ENCODE results near the gene ZNF816.
"Not testable (repeated sequence)": the region's sequence is repeated elsewhere in the genome, so short reads cannot be mapped to it uniquely, and the experiment has no call there.

ZNF816 gene

DNA sequence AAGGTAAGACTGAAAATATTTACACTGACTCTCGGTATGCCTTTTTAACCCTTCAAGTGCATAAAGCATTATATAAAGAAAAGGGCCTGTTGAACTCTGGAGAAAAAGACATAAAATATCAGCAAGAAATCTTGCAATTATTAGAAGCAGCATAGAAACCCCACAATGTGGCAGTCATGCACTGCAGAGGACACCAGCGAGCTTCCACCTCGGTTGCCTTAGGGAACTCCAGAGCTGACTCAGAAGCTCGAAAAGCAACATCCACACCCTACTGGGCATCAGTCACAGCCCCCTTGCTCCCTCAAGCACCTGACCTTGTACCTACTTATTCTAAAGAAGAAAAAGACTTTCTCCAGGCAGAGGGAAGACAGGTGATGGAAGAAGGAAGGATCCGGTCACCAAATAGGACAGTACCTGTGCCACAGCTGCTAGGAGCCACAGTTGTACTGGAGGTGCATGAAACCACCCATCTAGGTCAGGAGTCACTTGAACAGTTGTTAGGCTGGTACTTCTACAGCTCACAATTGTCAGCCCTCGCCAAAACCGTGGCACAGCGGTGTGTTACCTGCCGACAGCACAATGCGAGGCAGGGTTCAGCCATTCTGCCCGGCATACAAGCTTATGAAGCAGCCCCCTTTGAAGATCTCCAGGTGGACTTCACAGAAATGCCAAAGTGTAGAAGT is 2.9 kb downstream of the ZNF816 start:
- DNase-seq, result no peak

DNA sequence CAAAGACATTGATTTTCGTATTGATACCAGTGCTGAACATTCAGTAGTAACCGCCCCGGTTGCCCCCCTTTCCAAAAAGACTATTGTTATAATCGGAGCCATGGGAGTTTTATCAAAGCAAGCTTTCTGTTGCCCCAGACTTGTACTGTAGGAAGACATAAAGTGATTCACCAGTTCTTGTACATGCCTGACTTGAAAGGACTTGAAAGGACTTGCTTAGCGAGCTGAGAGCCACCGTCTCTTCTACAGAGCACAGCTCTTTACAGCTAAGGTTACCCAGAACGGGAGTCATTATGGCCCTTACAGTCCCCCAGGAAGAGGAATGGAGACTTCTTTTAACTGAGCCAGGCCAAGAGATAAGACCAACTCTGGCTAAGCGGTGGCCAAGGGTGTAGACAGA is 5.1 kb downstream of the ZNF816 start:
- no peak for DNase-seq

GRCh38 chr19:52956917-52957316 is 5.8 kb downstream of the ZNF816 start:
- DNase-seq, result no peak

GRCh38 chr19:52949422-52949821 is 13.3 kb downstream of the ZNF816 start:
- no peak for DNase-seq

DNA sequence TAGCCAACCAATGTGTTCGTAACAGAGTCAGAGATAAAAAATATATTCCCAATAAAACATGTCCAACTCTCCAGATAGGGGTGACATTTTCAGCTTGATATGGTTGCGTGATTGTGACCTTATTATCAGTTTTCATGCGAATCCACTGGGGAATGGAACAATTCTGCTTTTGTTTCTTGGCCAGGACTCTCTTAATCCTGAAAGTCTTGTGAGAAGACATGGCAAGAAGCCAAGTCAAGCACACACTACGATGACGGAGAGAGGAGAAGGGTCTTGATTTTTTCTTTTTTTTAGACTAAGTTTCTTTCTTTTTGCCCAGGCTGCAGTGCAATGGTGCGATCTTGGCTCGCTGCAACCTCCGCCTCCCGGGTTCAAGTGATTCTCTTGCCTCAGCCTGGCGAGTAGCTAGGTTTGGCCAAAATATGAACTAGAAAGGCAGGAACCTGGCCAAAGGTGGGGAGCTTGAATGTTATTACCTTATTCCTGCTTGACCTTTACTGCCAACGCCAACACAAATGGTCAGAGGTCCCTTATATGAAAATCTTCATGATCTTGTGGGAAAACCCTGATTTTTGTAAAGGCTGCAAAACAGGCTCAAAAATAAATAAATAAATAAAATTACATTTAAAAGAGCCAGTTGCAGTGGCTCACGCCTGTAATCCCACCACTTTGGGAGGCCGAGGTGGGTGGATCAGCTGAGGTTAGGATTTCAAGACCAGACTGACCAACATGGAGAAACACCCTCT is 14.5 kb downstream of the ZNF816 start:
- DNase-seq, result no peak

DNA sequence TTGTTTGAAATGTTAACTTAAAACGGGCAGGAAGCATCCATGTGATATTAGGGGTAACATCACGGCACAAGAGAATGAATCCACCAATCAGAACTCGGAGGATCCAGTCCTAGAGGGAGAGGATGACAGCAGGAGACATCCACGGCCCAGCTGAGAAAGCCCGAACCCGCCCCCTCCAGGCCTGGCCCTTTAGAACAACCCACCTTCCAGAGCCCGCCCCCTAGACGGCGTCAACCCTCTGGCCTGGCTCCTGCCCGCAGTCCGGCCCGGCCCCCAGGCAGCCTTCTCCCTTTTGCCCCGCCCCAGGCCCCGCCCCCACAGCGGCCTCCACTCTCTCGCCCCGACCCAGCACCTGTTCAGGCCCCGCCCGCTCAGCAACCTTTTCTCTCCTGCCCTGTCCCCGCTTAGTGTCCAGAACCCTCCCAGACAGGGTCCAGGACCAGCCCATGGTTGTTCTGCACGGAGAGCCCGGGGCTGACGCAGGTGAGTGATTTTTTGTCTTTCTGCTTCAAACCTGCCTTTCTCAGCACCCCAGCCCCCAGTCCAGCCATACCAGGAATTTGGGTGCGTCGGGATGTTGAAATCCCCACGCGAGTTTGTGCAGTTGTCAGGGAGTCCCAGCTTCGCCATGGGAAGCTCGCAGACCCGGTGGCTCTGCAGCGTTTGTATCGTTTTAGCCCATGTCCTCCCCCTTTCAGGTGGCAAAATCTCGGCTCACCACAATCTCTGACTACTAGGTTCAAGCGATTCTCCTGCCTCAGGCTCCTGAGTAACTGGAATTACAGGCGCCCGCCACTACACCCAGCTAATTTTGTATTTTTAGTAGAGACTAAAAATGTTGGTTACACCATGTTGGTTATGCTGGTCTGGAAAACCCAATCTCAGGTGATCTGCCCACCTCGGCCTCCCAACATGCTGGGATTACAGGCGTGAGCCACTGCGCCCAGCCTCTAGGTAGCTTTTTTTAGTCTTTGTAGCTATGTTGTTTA is 16.1 kb downstream of the ZNF816 start:
- DNase-seq, result no peak

- DNase-seq, result no peak
Measured at GRCh38 chr19:52945652-52946321, 16.9 kb downstream of the ZNF816 start.

GRCh38 chr19:52944703-52945493 is 17.8 kb downstream of the ZNF816 start:
- DNase-seq, result not testable (repeated sequence)

DNA sequence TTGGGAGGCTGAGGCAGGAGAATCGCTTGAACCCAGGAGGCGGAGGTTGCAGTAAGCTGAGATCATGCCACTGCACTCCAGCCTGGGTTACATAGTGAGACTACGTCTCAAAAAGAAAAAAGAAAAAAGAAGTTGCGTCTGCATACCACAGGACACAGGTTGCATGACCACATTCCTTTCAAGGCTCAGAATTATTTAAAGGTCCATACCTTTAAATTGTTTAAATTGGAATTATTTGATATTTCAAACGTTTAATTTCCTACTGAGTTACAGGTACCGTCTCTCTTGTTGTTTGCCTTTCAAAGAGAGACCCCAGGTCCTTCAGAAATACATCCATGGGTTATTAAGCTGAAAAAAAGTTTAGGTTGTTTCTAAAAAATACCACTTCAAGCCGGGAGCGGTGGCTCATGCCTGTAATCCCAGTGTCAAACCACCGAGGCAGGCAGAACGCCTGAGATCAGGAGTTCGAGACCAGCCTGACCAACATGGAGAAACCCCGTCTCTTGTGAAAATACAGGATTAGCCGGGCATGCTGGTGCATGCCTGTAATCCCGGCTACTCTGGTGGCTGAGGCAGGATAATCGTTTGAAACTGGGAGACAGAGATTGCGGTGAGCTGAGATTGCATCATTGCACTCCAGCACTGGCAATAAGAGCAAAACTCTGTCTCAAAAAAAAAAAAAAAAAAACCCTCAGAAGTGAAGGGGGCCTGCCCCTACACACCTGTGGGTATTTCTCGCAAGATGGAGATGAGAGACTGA is 18.6 kb downstream of the ZNF816 start:
- DNase-seq, result no peak

DNA sequence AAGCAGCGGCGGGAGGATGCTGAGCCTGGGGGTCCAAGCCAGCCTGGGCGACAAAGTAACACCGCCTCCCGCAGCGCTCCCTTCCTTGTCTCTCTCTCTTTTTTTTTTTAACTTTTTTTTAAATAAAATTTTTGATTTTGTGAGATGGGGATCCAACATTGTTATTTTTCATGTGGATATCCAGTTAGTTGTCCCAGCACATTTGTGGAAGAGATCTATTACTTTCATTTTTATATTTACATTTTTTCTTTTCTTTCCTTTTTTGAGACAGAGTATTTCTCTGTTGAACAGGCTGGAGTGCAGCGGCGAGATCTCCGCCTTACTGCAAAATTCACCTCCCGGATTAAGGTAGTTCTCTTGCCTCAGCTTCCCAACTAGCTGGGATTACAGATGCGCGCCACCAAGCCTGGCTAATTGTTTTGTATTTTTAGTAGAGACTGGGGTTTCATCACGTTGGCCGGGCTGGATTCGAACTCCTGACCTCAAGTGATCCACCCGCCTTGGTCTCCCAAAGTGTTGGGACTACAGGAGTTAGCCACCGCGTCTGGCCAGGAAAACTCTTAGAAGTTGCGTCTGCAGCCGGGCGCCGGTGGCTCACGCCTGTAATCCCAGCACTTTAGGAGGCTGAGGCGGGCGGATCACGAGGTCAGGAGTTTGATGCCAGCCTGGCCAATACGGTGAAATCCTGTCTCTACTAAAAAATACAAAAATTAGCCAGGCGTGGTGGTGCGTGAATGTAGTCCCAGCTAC is 19.4 kb downstream of the ZNF816 start:
- DNase-seq, result no peak

DNA sequence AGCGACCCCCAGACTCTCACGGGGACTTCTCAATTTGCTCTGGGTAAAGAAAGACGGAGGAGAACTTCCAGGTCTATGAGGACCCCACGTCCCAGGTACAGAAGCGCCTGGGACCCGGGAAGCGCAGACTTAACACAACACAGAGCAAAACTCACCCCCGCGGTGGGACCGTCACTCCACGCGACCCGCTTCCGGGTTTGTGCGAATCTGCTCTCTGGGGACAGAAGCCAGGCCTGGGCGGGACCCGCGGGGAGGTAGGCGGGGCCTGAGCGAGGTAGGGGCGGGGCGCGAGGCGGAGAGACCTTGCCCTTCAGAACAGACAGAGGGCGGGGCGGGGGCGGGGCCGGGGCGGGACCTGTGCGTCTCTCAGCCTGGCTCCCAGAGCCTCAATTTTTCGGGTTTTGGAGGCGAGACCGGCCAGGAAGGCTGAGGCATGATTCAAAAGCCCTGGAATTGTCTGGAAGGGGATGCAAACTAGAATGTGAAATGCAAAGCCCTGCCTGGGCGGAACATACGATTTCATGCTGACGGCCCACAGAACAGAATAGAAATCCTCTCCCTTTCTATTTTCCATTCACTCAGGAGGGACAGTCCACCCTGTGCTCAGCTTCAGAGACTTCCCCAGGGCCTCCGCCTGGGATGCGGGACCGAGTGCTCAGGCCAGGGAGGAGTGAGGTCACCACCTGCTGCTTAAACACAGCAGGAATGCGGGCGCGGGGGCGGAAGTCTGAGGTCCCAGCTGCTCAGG is 20.1 kb downstream of the ZNF816 start:
- peak; percentile 94 for DNase-seq

GRCh38 chr19:52941941-52942385 is 20.7 kb downstream of the ZNF816 start:
- DNase-seq, result peak; percentile 4

GRCh38 chr19:52941523-52941922 is 21.2 kb downstream of the ZNF816 start:
- DNase-seq, result not testable (repeated sequence)

- not testable (repeated sequence) for DNase-seq
Measured at GRCh38 chr19:52940905-52941304, 21.8 kb downstream of the ZNF816 start.

- DNase-seq, result no peak
Measured at GRCh38 chr19:52938761-52939160, 23.9 kb downstream of the ZNF816 start.

DNA sequence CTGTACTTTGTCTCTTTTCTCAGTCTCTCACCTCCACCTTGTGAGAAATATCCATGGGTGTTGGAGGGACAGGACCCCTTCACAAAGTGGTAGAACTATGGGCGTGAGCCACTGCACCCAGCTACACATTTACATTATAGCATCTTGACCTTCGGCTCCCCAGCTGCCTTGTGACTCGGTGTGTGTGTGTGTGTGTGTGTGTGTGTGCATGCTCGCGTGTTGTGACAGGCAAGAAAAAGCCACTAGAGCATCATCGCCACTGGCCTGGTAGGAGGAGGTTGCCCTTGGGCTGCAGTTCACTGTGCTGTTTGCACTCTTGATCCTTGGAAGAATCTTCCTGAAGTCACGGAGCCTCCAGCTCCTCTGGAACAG is 25.7 kb downstream of the ZNF816 start:
- DNase-seq, result no peak

DNA sequence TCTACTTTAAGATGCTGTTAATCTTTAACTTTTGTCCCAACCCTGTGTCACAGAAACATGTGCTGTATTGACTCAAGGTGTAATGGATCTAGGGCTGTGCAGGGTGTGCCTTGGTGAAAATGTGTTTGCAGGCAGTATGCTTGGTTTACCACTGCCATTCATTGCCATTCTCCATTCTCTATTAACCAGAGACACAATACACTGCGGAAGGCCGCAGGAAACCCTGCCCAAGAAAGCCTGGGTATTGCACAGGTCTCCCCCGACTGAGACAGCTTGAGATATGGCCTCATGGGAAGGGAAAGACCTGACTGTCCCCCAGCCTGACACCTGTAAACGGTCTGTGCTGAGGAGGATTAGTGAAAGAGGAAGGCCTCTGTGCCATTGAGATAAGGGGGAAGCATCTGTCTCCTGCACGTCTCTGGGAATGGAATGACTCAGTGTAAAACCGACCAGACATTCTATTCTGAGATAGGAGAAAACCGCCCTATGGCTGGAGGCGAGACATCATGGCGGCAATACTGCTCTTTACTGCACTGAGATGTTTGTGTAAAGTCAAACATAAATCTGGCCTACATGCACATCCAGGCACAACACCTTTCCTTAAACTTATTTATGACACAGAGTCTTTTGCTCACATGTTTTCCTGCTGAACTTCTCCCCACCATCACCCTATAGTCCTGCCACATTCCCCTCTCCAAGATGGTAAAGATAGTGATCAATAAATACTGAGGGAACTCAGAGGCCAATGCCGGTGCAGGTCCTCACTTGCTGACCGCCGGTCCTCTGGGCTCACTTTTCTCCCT is 26.3 kb downstream of the ZNF816 start:
- no peak for DNase-seq

DNA sequence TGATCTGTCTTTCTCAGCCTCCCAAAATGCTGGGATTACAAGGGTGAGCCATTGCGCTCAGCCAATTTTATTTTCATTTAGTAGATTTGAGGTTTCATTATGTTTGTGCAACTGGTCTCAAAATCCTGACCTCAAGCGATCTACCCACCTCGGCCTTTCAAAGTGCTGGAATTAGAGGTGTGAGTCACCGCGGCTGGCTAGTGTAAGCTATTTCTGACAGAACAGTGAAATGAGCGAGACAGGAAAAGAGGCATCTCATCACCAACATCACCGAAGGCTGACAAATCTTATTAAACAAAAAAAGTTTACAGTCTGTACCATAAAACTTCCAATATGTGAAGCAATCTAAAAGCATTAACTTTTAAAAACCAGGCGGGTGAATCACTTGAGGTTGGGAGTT is 27.2 kb downstream of the ZNF816 start:
- no peak for DNase-seq

DNA sequence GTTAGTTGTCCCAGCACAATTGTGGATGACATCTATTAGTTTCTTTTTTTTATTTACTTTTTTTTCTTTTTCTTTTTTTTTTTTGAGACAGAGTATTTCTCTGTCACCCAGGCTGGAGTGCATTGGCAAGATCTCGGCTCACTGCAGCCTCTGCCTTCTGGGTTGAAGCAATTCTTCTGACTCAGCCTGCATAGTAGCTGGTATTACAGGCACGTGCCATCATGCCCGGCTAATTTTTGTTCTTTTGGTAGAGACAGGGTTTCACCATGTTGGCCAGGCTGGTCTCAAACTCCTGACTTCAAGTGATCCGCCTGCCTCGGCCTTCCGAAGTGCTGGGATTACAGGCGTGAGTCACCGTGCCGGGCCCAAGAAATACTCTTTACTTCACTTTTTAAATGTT is 38.0 kb downstream of the ZNF816 start:
- DNase-seq, result not testable (repeated sequence)
